HEK293 (cell line): ENCODE measurements around the gene TESK2.

Experiments
- CTCF ChIP-seq: fragments of 450-650 bp; formaldehyde crosslinking; IDR thresholded peaks from 2 replicates; pipeline ENCODE4 v1.5.1; 2016; ENCODE audit warnings: missing biosample characterization, missing genetic modification characterization
- GLI4 ChIP-seq: fragments of 450-650 bp; formaldehyde crosslinking; IDR thresholded peaks from 2 replicates; pipeline ENCODE4 v1.5.1; 2016; ENCODE audit warnings: missing biosample characterization, missing genetic modification characterization
- KLF17 ChIP-seq: fragments of 450-650 bp; formaldehyde crosslinking; IDR thresholded peaks from 2 replicates; pipeline ENCODE4 v1.5.1; 2016; ENCODE audit warnings: missing biosample characterization, missing genetic modification characterization
- ZBTB26 ChIP-seq: fragments of 450-650 bp; formaldehyde crosslinking; optimal IDR thresholded peaks from 2 replicates; pipeline ENCODE3; 2016; ENCODE audit warnings: missing biosample characterization, mild to moderate bottlenecking, missing genetic modification characterization
- ZEB2 ChIP-seq: fragments of 450-650 bp; formaldehyde crosslinking; IDR thresholded peaks from 2 replicates; pipeline ENCODE4 v1.5.1; 2016; ENCODE audit warnings: missing biosample characterization, missing genetic modification characterization
- ZFHX2 ChIP-seq: fragments of 450-650 bp; formaldehyde crosslinking; conservative IDR thresholded peaks from 2 replicates; pipeline ENCODE4 v1.5.1; 2016; ENCODE audit warnings: missing biosample characterization, missing genetic modification characterization
- ZFP3 ChIP-seq: fragments of 450-650 bp; formaldehyde crosslinking; IDR thresholded peaks from 2 replicates; pipeline ENCODE4 v1.5.1; 2016; ENCODE audit warnings: low read depth, missing biosample characterization, missing genetic modification characterization
- ZNF138 ChIP-seq: fragments of 450-650 bp; formaldehyde crosslinking; IDR thresholded peaks from 2 replicates; pipeline ENCODE4 v1.5.1; 2016; ENCODE audit warnings: missing biosample characterization, missing genetic modification characterization, borderline replicate concordance
- ZNF146 ChIP-seq: fragments of 450-650 bp; formaldehyde crosslinking; IDR thresholded peaks from 2 replicates; pipeline ENCODE4 v1.5.1; 2016; ENCODE audit warnings: missing biosample characterization, missing genetic modification characterization
- ZNF23 ChIP-seq: fragments of 450-650 bp; formaldehyde crosslinking; IDR thresholded peaks from 2 replicates; pipeline ENCODE4 v1.5.1; 2016; ENCODE audit warnings: missing biosample characterization, missing genetic modification characterization, borderline replicate concordance
- ZNF280D ChIP-seq: fragments of 450-650 bp; formaldehyde crosslinking; IDR thresholded peaks from 2 replicates; pipeline ENCODE4 v1.5.1; 2016; ENCODE audit warnings: missing biosample characterization, missing genetic modification characterization
- ZNF513 ChIP-seq: fragments of 450-650 bp; IDR thresholded peaks from 2 replicates; pipeline ENCODE4 v1.5.1; 2018; ENCODE audit warnings: missing biosample characterization, missing genetic modification characterization
- ZNF704 ChIP-seq: fragments of 450-650 bp; formaldehyde crosslinking; IDR thresholded peaks from 2 replicates; pipeline ENCODE4 v1.5.1; 2016; ENCODE audit warnings: missing biosample characterization, missing genetic modification characterization
- ZNF707 ChIP-seq: fragments of 450-650 bp; formaldehyde crosslinking; IDR thresholded peaks from 2 replicates; pipeline ENCODE4 v1.5.1; 2016; ENCODE audit warnings: missing biosample characterization, missing genetic modification characterization

GRCh38 chr1:45335855-45336324 lies 155.1 kb downstream of the TESK2 start:
- no peak for TF ChIP-seq ZNF146 (tag by site-specific recombination)
- no peak for TF ChIP-seq CTCF (tag by site-specific recombination)
- no peak for TF ChIP-seq ZFP3
- no peak for TF ChIP-seq ZFHX2 (tag by site-specific recombination)
- TF ChIP-seq KLF17: no peak
- no peak for TF ChIP-seq GLI4 (tag by site-specific recombination)
- TF ChIP-seq ZNF707 (tag by site-specific recombination): no peak
- no peak for TF ChIP-seq ZNF138 (tag by site-specific recombination)
- TF ChIP-seq ZBTB26 (tag by site-specific recombination): no peak
- TF ChIP-seq ZNF513: no peak
- TF ChIP-seq ZNF23 (tag by site-specific recombination): no peak
- no peak for TF ChIP-seq ZNF280D (tag by site-specific recombination)
- no peak for TF ChIP-seq ZEB2 (tag by site-specific recombination)
- TF ChIP-seq ZNF704 (tag by site-specific recombination): no peak
